Measurements from ENCODE around the gene MEF2C. TPM values are rescaled to one million over a fixed set of nuclear protein-coding genes. Genes with fewer than 3 reads are reported as not detected.

MEF2C gene
- total and polyA plus RNA-seq, 2 experiments from 2014 or later = 0.97 to 1.6 TPM

DNA sequence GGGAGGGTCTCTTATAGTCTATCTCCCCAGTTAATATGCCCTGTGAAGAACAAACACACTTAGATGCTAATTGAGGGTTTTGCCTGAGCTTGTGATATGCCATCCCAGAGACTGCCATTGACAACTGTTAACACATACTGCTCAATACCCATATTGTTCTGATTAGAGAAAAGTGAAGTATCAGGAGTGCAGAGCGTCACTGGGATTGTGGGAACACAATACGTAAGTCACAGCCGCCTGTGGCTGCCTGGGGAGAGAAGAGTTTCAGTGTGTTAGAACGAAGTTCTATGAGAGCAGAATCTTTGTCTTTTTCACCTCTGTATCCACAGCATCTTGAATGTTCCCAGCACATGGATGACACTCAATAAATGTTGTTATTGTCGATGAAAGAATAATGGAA, 110.2 kb downstream of the MEF2C start:
- H3K27me3 Mint-ChIP-seq (ENCODE audit: insufficient read depth, low read depth, poor library complexity) = peaks cover 2% of the 10 kb centered on the region
- ATAC-seq (no peak), DNase-seq (ENCODE audit: low spot score) (no peak)
- Histone ChIP-seq H3K79me2 (replicated peaks; ENCODE audit: insufficient read depth) (no peaks in the 10 kb centered on the region), H3K4me1 (ENCODE audit: insufficient read depth) (no peaks in the 10 kb centered on the region), H3K27me3 (ENCODE audit: insufficient read depth) (no peaks in the 10 kb centered on the region), H2AFZ (no peak overlapping the region), H3K4me2 (no peak overlapping the region), H3K36me3 (ENCODE audit: insufficient read depth) (no peaks in the 10 kb centered on the region), H3K27ac (ENCODE audit: low read depth) (no peak overlapping the region), H3K9me2 (ENCODE audit: insufficient read depth) (no peaks in the 10 kb centered on the region), H4K20me1 (replicated peaks; ENCODE audit: insufficient read depth) (no peaks in the 10 kb centered on the region; the same call in 1 of the 2 replicates), H3F3A (replicated peaks; ENCODE audit: low read depth) (no peaks in the 10 kb centered on the region), H3K4me3 (no peak overlapping the region)
- TF ChIP-seq JUNB (IDR thresholded peaks at IDR 0.05; ENCODE audit: unreplicated experiment) (no peak), ZNF114 (CRISPR knock-in tag; IDR thresholded peaks at IDR 0.05) (no peak), POLR2AphosphoS5 (IDR thresholded peaks at IDR 0.05; ENCODE audit: low read depth) (no peak), CREB1 (CRISPR knock-in tag; IDR thresholded peaks at IDR 0.05; ENCODE audit: low read depth) (no peak), ZNF331 (CRISPR knock-in tag; IDR thresholded peaks at IDR 0.05; ENCODE audit: low read depth) (no peak), NANOG (IDR thresholded peaks at IDR 0.05; ENCODE audit: borderline replicate concordance) (no peak), EZH2 (IDR thresholded peaks at IDR 0.05; ENCODE audit: low read depth, unreplicated experiment) (no peak), EZH2phosphoT487 (IDR thresholded peaks at IDR 0.05; ENCODE audit: unreplicated experiment) (no peak), STAT1 (IDR thresholded peaks at IDR 0.05; ENCODE audit: unreplicated experiment) (no peak)
- TF ChIP-seq, protein P1, sequence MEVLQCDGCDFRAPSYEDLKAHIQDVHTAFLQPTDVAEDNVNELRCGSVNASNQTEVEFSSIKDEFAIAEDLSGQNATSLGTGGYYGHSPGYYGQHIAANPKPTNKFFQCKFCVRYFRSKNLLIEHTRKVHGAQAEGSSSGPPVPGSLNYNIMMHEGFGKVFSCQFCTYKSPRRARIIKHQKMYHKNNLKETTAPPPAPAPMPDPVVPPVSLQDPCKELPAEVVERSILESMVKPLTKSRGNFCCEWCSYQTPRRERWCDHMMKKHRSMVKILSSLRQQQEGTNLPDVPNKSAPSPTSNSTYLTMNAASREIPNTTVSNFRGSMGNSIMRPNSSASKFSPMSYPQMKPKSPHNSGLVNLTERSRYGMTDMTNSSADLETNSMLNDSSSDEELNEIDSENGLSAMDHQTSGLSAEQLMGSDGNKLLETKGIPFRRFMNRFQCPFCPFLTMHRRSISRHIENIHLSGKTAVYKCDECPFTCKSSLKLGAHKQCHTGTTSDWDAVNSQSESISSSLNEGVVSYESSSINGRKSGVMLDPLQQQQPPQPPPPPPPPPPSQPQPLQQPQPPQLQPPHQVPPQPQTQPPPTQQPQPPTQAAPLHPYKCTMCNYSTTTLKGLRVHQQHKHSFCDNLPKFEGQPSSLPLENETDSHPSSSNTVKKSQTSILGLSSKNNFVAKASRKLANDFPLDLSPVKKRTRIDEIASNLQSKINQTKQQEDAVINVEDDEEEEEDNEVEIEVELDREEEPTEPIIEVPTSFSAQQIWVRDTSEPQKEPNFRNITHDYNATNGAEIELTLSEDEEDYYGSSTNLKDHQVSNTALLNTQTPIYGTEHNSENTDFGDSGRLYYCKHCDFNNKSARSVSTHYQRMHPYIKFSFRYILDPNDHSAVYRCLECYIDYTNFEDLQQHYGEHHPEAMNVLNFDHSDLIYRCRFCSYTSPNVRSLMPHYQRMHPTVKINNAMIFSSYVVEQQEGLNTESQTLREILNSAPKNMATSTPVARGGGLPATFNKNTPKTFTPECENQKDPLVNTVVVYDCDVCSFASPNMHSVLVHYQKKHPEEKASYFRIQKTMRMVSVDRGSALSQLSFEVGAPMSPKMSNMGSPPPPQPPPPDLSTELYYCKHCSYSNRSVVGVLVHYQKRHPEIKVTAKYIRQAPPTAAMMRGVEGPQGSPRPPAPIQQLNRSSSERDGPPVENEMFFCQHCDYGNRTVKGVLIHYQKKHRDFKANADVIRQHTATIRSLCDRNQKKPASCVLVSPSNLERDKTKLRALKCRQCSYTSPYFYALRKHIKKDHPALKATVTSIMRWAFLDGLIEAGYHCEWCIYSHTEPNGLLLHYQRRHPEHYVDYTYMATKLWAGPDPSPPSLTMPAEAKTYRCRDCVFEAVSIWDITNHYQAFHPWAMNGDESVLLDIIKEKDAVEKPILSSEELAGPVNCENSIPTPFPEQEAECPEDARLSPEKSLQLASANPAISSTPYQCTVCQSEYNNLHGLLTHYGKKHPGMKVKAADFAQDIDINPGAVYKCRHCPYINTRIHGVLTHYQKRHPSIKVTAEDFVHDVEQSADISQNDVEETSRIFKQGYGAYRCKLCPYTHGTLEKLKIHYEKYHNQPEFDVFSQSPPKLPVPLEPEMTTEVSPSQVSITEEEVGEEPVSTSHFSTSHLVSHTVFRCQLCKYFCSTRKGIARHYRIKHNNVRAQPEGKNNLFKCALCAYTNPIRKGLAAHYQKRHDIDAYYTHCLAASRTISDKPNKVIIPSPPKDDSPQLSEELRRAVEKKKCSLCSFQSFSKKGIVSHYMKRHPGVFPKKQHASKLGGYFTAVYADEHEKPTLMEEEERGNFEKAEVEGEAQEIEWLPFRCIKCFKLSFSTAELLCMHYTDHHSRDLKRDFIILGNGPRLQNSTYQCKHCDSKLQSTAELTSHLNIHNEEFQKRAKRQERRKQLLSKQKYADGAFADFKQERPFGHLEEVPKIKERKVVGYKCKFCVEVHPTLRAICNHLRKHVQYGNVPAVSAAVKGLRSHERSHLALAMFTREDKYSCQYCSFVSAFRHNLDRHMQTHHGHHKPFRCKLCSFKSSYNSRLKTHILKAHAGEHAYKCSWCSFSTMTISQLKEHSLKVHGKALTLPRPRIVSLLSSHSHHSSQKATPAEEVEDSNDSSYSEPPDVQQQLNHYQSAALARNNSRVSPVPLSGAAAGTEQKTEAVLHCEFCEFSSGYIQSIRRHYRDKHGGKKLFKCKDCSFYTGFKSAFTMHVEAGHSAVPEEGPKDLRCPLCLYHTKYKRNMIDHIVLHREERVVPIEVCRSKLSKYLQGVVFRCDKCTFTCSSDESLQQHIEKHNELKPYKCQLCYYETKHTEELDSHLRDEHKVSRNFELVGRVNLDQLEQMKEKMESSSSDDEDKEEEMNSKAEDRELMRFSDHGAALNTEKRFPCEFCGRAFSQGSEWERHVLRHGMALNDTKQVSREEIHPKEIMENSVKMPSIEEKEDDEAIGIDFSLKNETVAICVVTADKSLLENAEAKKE (CRISPR knock-in tag; IDR thresholded peaks at IDR 0.05) = no peak
- TF ChIP-seq, protein P2, sequence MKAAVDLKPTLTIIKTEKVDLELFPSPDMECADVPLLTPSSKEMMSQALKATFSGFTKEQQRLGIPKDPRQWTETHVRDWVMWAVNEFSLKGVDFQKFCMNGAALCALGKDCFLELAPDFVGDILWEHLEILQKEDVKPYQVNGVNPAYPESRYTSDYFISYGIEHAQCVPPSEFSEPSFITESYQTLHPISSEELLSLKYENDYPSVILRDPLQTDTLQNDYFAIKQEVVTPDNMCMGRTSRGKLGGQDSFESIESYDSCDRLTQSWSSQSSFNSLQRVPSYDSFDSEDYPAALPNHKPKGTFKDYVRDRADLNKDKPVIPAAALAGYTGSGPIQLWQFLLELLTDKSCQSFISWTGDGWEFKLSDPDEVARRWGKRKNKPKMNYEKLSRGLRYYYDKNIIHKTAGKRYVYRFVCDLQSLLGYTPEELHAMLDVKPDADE (IDR thresholded peaks at IDR 0.05) = no peak
- TF ChIP-seq, protein P3, sequence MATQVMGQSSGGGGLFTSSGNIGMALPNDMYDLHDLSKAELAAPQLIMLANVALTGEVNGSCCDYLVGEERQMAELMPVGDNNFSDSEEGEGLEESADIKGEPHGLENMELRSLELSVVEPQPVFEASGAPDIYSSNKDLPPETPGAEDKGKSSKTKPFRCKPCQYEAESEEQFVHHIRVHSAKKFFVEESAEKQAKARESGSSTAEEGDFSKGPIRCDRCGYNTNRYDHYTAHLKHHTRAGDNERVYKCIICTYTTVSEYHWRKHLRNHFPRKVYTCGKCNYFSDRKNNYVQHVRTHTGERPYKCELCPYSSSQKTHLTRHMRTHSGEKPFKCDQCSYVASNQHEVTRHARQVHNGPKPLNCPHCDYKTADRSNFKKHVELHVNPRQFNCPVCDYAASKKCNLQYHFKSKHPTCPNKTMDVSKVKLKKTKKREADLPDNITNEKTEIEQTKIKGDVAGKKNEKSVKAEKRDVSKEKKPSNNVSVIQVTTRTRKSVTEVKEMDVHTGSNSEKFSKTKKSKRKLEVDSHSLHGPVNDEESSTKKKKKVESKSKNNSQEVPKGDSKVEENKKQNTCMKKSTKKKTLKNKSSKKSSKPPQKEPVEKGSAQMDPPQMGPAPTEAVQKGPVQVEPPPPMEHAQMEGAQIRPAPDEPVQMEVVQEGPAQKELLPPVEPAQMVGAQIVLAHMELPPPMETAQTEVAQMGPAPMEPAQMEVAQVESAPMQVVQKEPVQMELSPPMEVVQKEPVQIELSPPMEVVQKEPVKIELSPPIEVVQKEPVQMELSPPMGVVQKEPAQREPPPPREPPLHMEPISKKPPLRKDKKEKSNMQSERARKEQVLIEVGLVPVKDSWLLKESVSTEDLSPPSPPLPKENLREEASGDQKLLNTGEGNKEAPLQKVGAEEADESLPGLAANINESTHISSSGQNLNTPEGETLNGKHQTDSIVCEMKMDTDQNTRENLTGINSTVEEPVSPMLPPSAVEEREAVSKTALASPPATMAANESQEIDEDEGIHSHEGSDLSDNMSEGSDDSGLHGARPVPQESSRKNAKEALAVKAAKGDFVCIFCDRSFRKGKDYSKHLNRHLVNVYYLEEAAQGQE (IDR thresholded peaks at IDR 0.05; ENCODE audit: unreplicated experiment) = no peak
- TF ChIP-seq, protein P4, sequence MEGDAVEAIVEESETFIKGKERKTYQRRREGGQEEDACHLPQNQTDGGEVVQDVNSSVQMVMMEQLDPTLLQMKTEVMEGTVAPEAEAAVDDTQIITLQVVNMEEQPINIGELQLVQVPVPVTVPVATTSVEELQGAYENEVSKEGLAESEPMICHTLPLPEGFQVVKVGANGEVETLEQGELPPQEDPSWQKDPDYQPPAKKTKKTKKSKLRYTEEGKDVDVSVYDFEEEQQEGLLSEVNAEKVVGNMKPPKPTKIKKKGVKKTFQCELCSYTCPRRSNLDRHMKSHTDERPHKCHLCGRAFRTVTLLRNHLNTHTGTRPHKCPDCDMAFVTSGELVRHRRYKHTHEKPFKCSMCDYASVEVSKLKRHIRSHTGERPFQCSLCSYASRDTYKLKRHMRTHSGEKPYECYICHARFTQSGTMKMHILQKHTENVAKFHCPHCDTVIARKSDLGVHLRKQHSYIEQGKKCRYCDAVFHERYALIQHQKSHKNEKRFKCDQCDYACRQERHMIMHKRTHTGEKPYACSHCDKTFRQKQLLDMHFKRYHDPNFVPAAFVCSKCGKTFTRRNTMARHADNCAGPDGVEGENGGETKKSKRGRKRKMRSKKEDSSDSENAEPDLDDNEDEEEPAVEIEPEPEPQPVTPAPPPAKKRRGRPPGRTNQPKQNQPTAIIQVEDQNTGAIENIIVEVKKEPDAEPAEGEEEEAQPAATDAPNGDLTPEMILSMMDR (conservative IDR thresholded peaks at IDR 0.05; ENCODE audit: low read depth in 2 of 2) = no peak
- H3K36me3 Mint-ChIP-seq (ENCODE audit: low read depth) = no peaks in the 10 kb centered on the region
- H3K4me1 Mint-ChIP-seq = no peaks in the 10 kb centered on the region
- H3K9me3 Mint-ChIP-seq = no peaks in the 10 kb centered on the region
- no peak overlapping the region for H3K27ac Mint-ChIP-seq
- no peak overlapping the region for H3K4me3 Mint-ChIP-seq
